Heart left ventricle (tissue), 13 donors: ENCODE results near the gene COL26A1.

Source experiments
- POLR2A ChIP-seq, 2 donors: fragments of 450-650 bp; IDR thresholded peaks; one replicate each; pipeline ENCODE4 v1.6.1; 2017; ENCODE audit warnings: antibody characterized with exemption in 2 of 2, mild to moderate bottlenecking in 2 of 2, moderate library complexity in 2 of 2
- TF ChIP-seq, protein P1 (sequence below), 12 donors: fragments of 200-600 bp; sonication (generic) in 4 of 12; IDR thresholded peaks; one replicate each; pipeline versions ENCODE4 v1.5.0 to v1.8.0; 2018 to 2022; ENCODE audit warnings: antibody characterized with exemption in 12 of 12, mild to moderate bottlenecking in 5 of 12
- donor health status: ischemic (EF 13 %, LVEDD 7.1; RV severe dilation, severe dysfunction).
- donor health status: DM: no; HTN: yes; CAD: no.
- donor health status: DM: no; HTN: no; CAD: no.
- donor health status: ischemic (EF 25% LVEDD 6.9; RV normal size, moderate dysfunction).
- donor health status: ischemic (EF 25% LVEDD 5.7; RV mildly dilated, moderate dysfunction).
- donor health status: ischemic (EF 35%, LVEDD 5.7; RV mildly dilated, moderate dysfunction).
- donor health status: nonischemic (EF 11% LVEDD 7.7; RV severe dilation, severe dysfunction).
- donor health status: DM: yes; HTN: yes; CAD: no.
- donor health status: PGD.
- donor health status: ischemic (EF 29% LVEDD 5.4; RV normal size, mild dysfunction).
- donor health status: nonischemic (EF 23%, LVEDD 6.1; RV moderate dilation, normal function).

DNA sequence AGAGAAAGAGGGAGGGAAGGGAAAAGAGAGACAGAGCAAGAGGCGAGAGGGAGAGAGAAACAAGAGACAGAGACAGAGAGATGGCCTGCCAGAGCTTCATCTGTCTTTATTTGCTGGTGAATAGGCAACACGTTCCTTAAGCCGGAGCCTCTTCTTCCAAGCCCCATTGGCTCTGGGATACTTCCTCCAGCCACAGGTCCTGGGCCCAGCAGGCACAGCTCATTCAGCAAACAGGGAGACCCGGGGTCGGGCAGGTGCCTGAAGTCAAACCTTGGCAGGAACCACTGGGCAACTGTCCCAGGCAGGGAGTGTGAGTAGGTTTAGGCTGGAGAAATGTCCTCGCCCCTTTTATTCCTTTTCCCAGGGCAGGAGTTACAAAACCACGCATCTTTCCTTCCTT, 198.2 kb downstream of the COL26A1 start:
- TF ChIP-seq, protein P1, sequence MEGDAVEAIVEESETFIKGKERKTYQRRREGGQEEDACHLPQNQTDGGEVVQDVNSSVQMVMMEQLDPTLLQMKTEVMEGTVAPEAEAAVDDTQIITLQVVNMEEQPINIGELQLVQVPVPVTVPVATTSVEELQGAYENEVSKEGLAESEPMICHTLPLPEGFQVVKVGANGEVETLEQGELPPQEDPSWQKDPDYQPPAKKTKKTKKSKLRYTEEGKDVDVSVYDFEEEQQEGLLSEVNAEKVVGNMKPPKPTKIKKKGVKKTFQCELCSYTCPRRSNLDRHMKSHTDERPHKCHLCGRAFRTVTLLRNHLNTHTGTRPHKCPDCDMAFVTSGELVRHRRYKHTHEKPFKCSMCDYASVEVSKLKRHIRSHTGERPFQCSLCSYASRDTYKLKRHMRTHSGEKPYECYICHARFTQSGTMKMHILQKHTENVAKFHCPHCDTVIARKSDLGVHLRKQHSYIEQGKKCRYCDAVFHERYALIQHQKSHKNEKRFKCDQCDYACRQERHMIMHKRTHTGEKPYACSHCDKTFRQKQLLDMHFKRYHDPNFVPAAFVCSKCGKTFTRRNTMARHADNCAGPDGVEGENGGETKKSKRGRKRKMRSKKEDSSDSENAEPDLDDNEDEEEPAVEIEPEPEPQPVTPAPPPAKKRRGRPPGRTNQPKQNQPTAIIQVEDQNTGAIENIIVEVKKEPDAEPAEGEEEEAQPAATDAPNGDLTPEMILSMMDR (IDR thresholded peaks at IDR 0.05), result no peak
- no peak for TF ChIP-seq POLR2A (IDR thresholded peaks at IDR 0.05)
